CD4-positive, alpha-beta memory T cell (primary cell): ENCODE results near the gene PGAP3. TPM values are rescaled to one million over a fixed set of nuclear protein-coding genes. Genes with fewer than 3 reads are reported as not detected.
A peak's percentile ranks its signal among the peaks of the same experiment; 100 is the strongest.

ENCODE experiments used
- CTCF ChIA-PET: fragments of 350-600 bp; sonication (Branson Sonifier 250); formaldehyde crosslinking; loops from one replicate; lab custom pipeline; 2021; ENCODE audit warnings: inconsistent platforms; ENCODE audit not compliant: partially characterized antibody; lab: Charles Lee
- POLR2A ChIA-PET: fragments of 350-600 bp; sonication (Branson Sonifier 250); formaldehyde crosslinking; loops from one replicate; lab custom pipeline; 2021; ENCODE audit not compliant: partially characterized antibody; lab: Charles Lee
- DNase-seq, 5 donors: peaks; one replicate each; pipeline versions ENCODE4 v3.0.0 to v3.0.0-alpha.2; 2020 to 2022; ENCODE audit warnings: mixed read lengths in 1 of 5
- H3K27ac ChIP-seq: one replicate; pipeline ENCODE4 v1.7.0; 2013; ENCODE audit warnings: low read depth, low read length
- H3K27me3 ChIP-seq: 2 replicates; pipeline ENCODE4 v1.7.0; 2013; ENCODE audit warnings: mild to moderate bottlenecking, low read length, moderate library complexity; ENCODE audit not compliant: insufficient read depth
- H3K36me3 ChIP-seq: 2 replicates; pipeline ENCODE4 v1.7.0; 2013; ENCODE audit warnings: mild to moderate bottlenecking, low read length, moderate library complexity; ENCODE audit not compliant: insufficient read depth
- H3K4me1 ChIP-seq: 2 replicates; pipeline ENCODE4 v1.7.0; 2013; ENCODE audit warnings: mild to moderate bottlenecking, low read length, moderate library complexity; ENCODE audit not compliant: insufficient read depth
- H3K4me3 ChIP-seq, 2 donors: one replicate each; pipeline ENCODE4 v1.7.0; 2013; ENCODE audit warnings: low read length in 2 of 2, mild to moderate bottlenecking in 1 of 2
- H3K9me3 ChIP-seq, 2 donors: one replicate each; pipeline ENCODE4 v1.7.0; 2013; ENCODE audit warnings: low read length in 2 of 2, control low read depth in 1 of 2; ENCODE audit not compliant: control insufficient read depth in 1 of 2
- H3K27ac Mint-ChIP-seq, 7 donors: one replicate each; pipeline ENCODE4 v1.8.0; 2020 to 2021; ENCODE audit warnings: mixed read lengths in 7 of 7, mild to moderate bottlenecking in 6 of 7, inconsistent platforms in 3 of 7, moderate library complexity in 3 of 7
- H3K27me3 Mint-ChIP-seq, 2 donors: one replicate each; pipeline ENCODE4 v1.8.0; 2020 to 2021; ENCODE audit warnings: mixed read lengths in 2 of 2
- H3K36me3 Mint-ChIP-seq, 2 donors: one replicate each; pipeline ENCODE4 v1.8.0; 2020 to 2021; ENCODE audit warnings: mixed read lengths in 2 of 2, inconsistent platforms in 1 of 2, mild to moderate bottlenecking in 1 of 2
- H3K4me1 Mint-ChIP-seq, 4 donors: one replicate each; pipeline ENCODE4 v1.8.0; 2020 to 2021; ENCODE audit warnings: mixed read lengths in 4 of 4, mild to moderate bottlenecking in 1 of 4
- H3K4me3 Mint-ChIP-seq, 8 donors: one replicate each; pipeline ENCODE4 v1.8.0; 2020 to 2021; ENCODE audit warnings: mixed read lengths in 8 of 8, mild to moderate bottlenecking in 7 of 8, moderate library complexity in 6 of 8, inconsistent platforms in 3 of 8
- H3K9me3 Mint-ChIP-seq, 8 donors: one replicate each; pipeline ENCODE4 v1.8.0; 2020 to 2021; ENCODE audit warnings: mixed read lengths in 8 of 8, mild to moderate bottlenecking in 5 of 8, inconsistent platforms in 3 of 8, moderate library complexity in 1 of 8
- intact Hi-C: fragments of 100-400 bp; cut with micrococcal nuclease; formaldehyde crosslinking; loops from one replicate; pipeline ENCODE4 v1.15.1; 2023
- polyA plus RNA-seq, 2 donors: library from polyadenylated mRNA; unstranded; fragments of 300-500 nt; fragmentation: Illumina TruSeq; gene quantifications; one replicate each; pipeline ENCODE4 v1.2.3, GENCODE V29; 2021
- total RNA-seq, 2 experiments: library from RNA; stranded (reverse); gene quantifications; one replicate each; pipeline ENCODE4 v1.2.3, GENCODE V29; 2021

Gene PGAP3
- total and polyA plus RNA-seq, 4 experiments from 2014 or later: 22.1 to 30.5 (median 28.0) TPM

DNA sequence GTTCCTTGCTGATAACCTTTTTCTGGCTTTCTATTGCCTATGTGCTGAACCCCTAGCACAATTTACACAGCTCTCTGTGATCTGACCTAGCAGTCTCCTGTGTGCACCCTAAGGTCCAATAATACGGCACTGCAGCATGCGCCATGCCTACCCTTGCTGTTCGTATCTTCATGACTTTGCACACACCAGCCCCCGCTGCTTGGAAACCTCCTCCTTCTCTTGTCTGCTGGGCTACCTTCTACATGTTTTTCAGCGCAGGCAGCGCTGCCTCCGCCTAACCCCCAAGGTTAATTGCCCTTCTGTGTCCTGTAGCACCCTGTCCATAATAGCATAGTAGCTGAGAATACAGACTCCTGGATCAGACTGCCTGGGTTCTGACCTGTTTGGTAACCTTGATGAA lies 49.5 kb downstream of the PGAP3 start:
- Histone ChIP-seq H3K27ac (peak overlapping the region; percentile 97), H3K4me3 (peak overlapping the region; percentile 86 to 88), H3K4me1 (peaks cover 73% of the 10 kb centered on the region), H3K27me3 (no peaks in the 10 kb centered on the region), H3K9me3 (no peaks in the 10 kb centered on the region), H3K36me3 (no peaks in the 10 kb centered on the region)
- DNase-seq: no peak
- H3K9me3 Mint-ChIP-seq: no peaks in the 10 kb centered on the region
- peak overlapping the region; percentile 84 to 98 (median 96) for H3K27ac Mint-ChIP-seq
- CTCF ChIA-PET: interaction anchor here (0.8 to 6.9 kb wide), 9 partner anchors 9 to 115 kb away, joined by 3 to 67 read pairs (median 5); partner anchors contain the start of gene PNMT
- no peaks in the 10 kb centered on the region for H3K27me3 Mint-ChIP-seq
- POLR2A ChIA-PET: interaction anchor here (0.9 to 1.6 kb wide), 10 partner anchors 10 to 92 kb away, joined by 3 to 12 read pairs (median 4); partner anchors contain the start of genes MIEN1, PGAP3 and PNMT
- intact Hi-C loops: loop anchor here (5.0 kb wide), 3 partner anchors 49 to 344 kb away; partner anchors contain the start of genes IKZF3, PGAP3 and PSMD3
- peaks cover 0 to 17% of the 10 kb centered on the region in 2 donors for H3K36me3 Mint-ChIP-seq
- H3K4me3 Mint-ChIP-seq: peak overlapping the region; percentile 92 to 98 (median 96)
- H3K4me1 Mint-ChIP-seq: peaks cover 38 to 74% (median 59%) of the 10 kb centered on the region in 4 donors

GRCh38 chr17:39636927-39637736 lies 50.7 kb downstream of the PGAP3 start, which contains the start of gene STARD3:
Gene STARD3 (plus strand): TSS chr17:39637144. CDS start chr17:39653532, 16,388 bp downstream.
- Histone ChIP-seq H3K36me3 (no peaks in the 10 kb centered on the region), H3K4me3 (peak within 1 kb of the TSS; percentile 86 to 88), H3K9me3 (no peaks in the 10 kb centered on the region), H3K27ac (peak within 1 kb of the TSS; percentile 97), H3K27me3 (no peaks in the 10 kb centered on the region), H3K4me1 (peaks cover 61% of the 10 kb centered on the region)
- DNase-seq: peak; percentile 85 to 92 (median 87)
- H3K27me3 Mint-ChIP-seq: peaks cover 0 to 1% of the 10 kb centered on the region in 2 donors
- peaks cover 33 to 62% (median 49%) of the 10 kb centered on the region in 4 donors for H3K4me1 Mint-ChIP-seq
- H3K36me3 Mint-ChIP-seq: peaks cover 0 to 9% of the 10 kb centered on the region in 2 donors
- H3K27ac Mint-ChIP-seq: peak within 1 kb of the TSS; percentile 84 to 98 (median 96)
- no peaks in the 10 kb centered on the region for H3K9me3 Mint-ChIP-seq
- CTCF ChIA-PET: interaction anchor here (0.7 to 6.9 kb wide), 7 partner anchors 11 to 116 kb away, joined by 3 to 67 read pairs (median 5); partner anchors contain the start of gene PNMT
- intact Hi-C loops: loop anchor here (1.0 to 5.0 kb wide), 7 partner anchors 15 to 345 kb away; partner anchors contain the start of genes IKZF3, LRRC3C, MIEN1 and ORMDL3
- POLR2A ChIA-PET: interaction anchor here (0.9 to 1.6 kb wide), 16 partner anchors 9 to 127 kb away, joined by 3 to 12 read pairs (median 3); partner anchors contain the start of genes MIEN1, PGAP3 and PNMT
- peak within 1 kb of the TSS; percentile 92 to 98 (median 96) for H3K4me3 Mint-ChIP-seq

GRCh38 chr17:39636587-39636926 lies 51.3 kb downstream of the PGAP3 start:
- H3K4me1 ChIP-seq: peaks cover 55% of the 10 kb centered on the region
- peak overlapping the region; percentile 84 to 98 (median 95) for H3K27ac Mint-ChIP-seq
- POLR2A ChIA-PET: interaction anchor here (1.0 to 1.3 kb wide), 4 partner anchors 18 to 128 kb away, joined by 3 to 4 read pairs (median 3); partner anchors contain the start of gene MIEN1

DNA sequence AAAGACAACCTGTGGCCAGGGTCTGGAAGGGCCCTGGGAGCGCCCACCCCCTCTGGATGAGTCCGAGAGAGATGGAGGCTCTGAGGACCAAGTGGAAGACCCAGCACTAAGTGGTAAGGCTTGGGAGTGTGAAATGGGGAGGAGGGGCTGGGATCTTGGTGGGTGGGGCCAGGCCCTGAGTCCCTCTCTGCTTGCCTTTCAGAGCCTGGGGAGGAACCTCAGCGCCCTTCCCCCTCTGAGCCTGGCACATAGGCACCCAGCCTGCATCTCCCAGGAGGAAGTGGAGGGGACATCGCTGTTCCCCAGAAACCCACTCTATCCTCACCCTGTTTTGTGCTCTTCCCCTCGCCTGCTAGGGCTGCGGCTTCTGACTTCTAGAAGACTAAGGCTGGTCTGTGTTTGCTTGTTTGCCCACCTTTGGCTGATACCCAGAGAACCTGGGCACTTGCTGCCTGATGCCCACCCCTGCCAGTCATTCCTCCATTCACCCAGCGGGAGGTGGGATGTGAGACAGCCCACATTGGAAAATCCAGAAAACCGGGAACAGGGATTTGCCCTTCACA lies 52.2 kb downstream of the PGAP3 start:
- peak overlapping the region; percentile 29 to 98 (median 95) for H3K27ac Mint-ChIP-seq
- H3K4me1 ChIP-seq: peaks cover 47% of the 10 kb centered on the region
- H3K9me3 Mint-ChIP-seq: no peaks in the 10 kb centered on the region
- intact Hi-C loops: loop anchor here (5.0 kb wide), 3 partner anchors 52 to 347 kb away; partner anchors contain the start of genes IKZF3, PGAP3 and PSMD3
- no peaks in the 10 kb centered on the region for H3K9me3 ChIP-seq
- POLR2A ChIA-PET: interaction anchor here (1.3 to 1.6 kb wide), 4 partner anchors 12 to 129 kb away, joined by 3 to 6 read pairs (median 4); partner anchors contain the start of gene MIEN1
- H3K27me3 ChIP-seq: no peaks in the 10 kb centered on the region
- peak overlapping the region in 7 of 8 donors; percentile 20 to 96 (median 47) for H3K4me3 Mint-ChIP-seq
- peaks cover 3 to 9% of the 10 kb centered on the region in 2 donors for H3K27me3 Mint-ChIP-seq
- H3K4me3 ChIP-seq: no peak overlapping the region
- peaks cover 0 to 7% of the 10 kb centered on the region in 2 donors for H3K36me3 Mint-ChIP-seq
- no peaks in the 10 kb centered on the region for H3K36me3 ChIP-seq
- peaks cover 29 to 47% (median 41%) of the 10 kb centered on the region in 4 donors for H3K4me1 Mint-ChIP-seq
- peak overlapping the region; percentile 97 for H3K27ac ChIP-seq
- DNase-seq: peak in 1 of 5 donors; percentile 34
- CTCF ChIA-PET: interaction anchor here (1.1 to 6.9 kb wide), 10 partner anchors 8 to 96 kb away, joined by 3 to 114 read pairs (median 8); partner anchors contain the start of genes MIEN1, PGAP3 and PPP1R1B

More at GRCh38 chr17:39636587-39636926, 51.3 kb downstream of the PGAP3 start:
- H3K27me3 ChIP-seq: no peaks in the 10 kb centered on the region
- H3K36me3 ChIP-seq: no peaks in the 10 kb centered on the region
- Mint-ChIP-seq H3K4me3 (peak overlapping the region; percentile 92 to 98 (median 96)), H3K4me1 (peaks cover 31 to 56% (median 44%) of the 10 kb centered on the region in 4 donors), H3K36me3 (peaks cover 0 to 9% of the 10 kb centered on the region in 2 donors), H3K27me3 (peaks cover 1 to 6% of the 10 kb centered on the region in 2 donors), H3K9me3 (no peaks in the 10 kb centered on the region)
- DNase-seq: no peak
- H3K27ac ChIP-seq: peak overlapping the region; percentile 97
- H3K4me3 ChIP-seq: peak overlapping the region; percentile 42 to 86
- H3K9me3 ChIP-seq: no peaks in the 10 kb centered on the region
- intact Hi-C loops: loop anchor here (5.0 kb wide), 3 partner anchors 51 to 346 kb away; partner anchors contain the start of genes IKZF3, PGAP3 and PSMD3
- CTCF ChIA-PET: interaction anchor here (0.6 to 6.9 kb wide), 3 partner anchors 16 to 89 kb away, joined by 3 to 67 read pairs (median 53); no protein-coding TSS in a partner anchor

DNA sequence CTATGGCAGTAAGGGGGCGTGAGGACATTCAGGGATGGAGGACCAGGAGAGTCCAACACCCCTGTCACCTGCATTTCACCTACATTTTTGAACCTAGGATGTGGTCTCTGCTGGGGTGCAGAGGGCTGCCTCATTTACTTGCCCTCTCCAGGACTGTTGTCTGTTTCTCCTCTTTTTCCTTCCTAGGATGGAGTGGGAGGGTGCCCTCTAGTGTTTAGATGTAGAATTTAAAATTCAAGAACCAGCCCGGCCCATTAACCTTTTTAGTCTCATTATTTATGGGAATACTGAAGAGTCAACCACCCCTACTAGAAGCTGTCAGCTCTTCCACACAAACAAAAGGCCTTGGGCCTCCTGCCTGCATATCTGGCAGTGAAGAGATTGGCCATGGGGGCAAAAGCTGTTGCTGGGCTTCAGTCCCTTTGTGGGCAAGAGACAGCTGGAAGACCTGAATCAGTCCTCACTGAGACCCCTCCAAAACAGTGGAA lies 53.4 kb downstream of the PGAP3 start:
- H3K9me3 ChIP-seq: no peaks in the 10 kb centered on the region
- H3K27ac Mint-ChIP-seq: peak overlapping the region; percentile 38 to 66 (median 44)
- peaks cover 3 to 11% of the 10 kb centered on the region in 2 donors for H3K27me3 Mint-ChIP-seq
- peaks cover 0 to 7% of the 10 kb centered on the region in 2 donors for H3K36me3 Mint-ChIP-seq
- H3K27me3 ChIP-seq: no peaks in the 10 kb centered on the region
- peaks cover 36% of the 10 kb centered on the region for H3K4me1 ChIP-seq
- H3K4me3 Mint-ChIP-seq: peak overlapping the region in 2 of 8 donors; percentile 1 to 9
- intact Hi-C loops: no loop called here
- peaks cover 21 to 37% (median 31%) of the 10 kb centered on the region in 4 donors for H3K4me1 Mint-ChIP-seq
- ChIA-PET POLR2A (interaction anchor here (0.9 to 1.6 kb wide), 6 partner anchors 11 to 173 kb away, joined by 3 to 6 read pairs (median 4); partner anchors contain the start of genes CDK12 and PGAP3), CTCF (interaction anchor here (0.5 to 6.4 kb wide), 18 partner anchors 10 to 307 kb away, joined by 3 to 114 read pairs (median 6); partner anchors contain the start of genes MIEN1, PGAP3 and PPP1R1B)
- no peaks in the 10 kb centered on the region for H3K36me3 ChIP-seq
- no peak overlapping the region for H3K4me3 ChIP-seq
- DNase-seq: peak; percentile 37 to 58 (median 47)
- no peaks in the 10 kb centered on the region for H3K9me3 Mint-ChIP-seq
- H3K27ac ChIP-seq: no peak overlapping the region

- Mint-ChIP-seq H3K9me3 (no peaks in the 10 kb centered on the region), H3K4me1 (peaks cover 17 to 29% (median 24%) of the 10 kb centered on the region in 4 donors), H3K27me3 (peaks cover 4 to 12% of the 10 kb centered on the region in 2 donors), H3K27ac (peak overlapping the region in 2 of 7 donors; percentile 66 to 88), H3K4me3 (no peak overlapping the region), H3K36me3 (peaks cover 0 to 7% of the 10 kb centered on the region in 2 donors)
- Histone ChIP-seq H3K9me3 (no peaks in the 10 kb centered on the region), H3K36me3 (no peaks in the 10 kb centered on the region), H3K27me3 (no peaks in the 10 kb centered on the region), H3K27ac (no peak overlapping the region), H3K4me3 (no peak overlapping the region), H3K4me1 (peaks cover 29% of the 10 kb centered on the region)
- peak in 1 of 5 donors; percentile 23 for DNase-seq
- POLR2A ChIA-PET: interaction anchor here (1.1 to 1.3 kb wide), 2 partner anchors 12 to 173 kb away, joined by 3 read pairs; partner anchors contain the start of gene CDK12
- CTCF ChIA-PET: interaction anchor here (0.7 to 6.4 kb wide), 12 partner anchors 10 to 307 kb away, joined by 3 to 114 read pairs (median 8); partner anchors contain the start of genes PGAP3, PNMT and PPP1R1B
- intact Hi-C loops: no loop called here
Observed at GRCh38 chr17:39633570-39634183, 54.2 kb downstream of the PGAP3 start.
